Hindlimb muscle (tissue), 1 donor: ENCODE measurements around the gene NF2. TPM values are rescaled to one million over a fixed set of nuclear protein-coding genes. Genes with fewer than 3 reads are reported as not detected.

Experiments
- DNase-seq: peaks from one replicate; pipeline ENCODE4 v3.0.0-alpha.2; 2013
- polyA plus RNA-seq: library from polyadenylated mRNA; unstranded; fragments of 120-200 nt; gene quantifications from one replicate; pipeline ENCODE4 v1.2.1, GENCODE V29; 2013; ENCODE audit not compliant: insufficient read length

Gene NF2
- polyA plus RNA-seq, 1 donor, result 21.0 TPM

DNA sequence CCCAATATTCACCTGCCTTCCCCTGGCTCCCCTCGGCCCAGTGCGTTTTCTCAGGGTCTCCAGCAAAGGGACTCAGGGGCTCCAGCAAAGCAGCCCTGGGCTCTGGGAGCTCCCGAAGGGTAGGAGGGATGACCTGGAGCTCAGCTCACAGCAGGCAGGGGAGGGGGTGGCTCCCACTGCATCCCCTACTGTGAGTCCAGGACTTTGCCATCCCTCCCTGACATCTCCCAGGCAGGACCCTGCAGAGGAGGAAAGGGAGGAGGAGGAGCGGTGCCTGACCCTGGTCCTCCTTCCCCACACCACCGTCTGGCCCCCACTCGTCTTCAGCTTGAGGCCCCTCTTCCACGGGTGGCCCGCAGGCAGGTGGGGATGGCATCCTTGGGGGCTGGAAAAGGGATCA lies 121.4 kb downstream of the NF2 start:
- DNase-seq, result no peak

DNA sequence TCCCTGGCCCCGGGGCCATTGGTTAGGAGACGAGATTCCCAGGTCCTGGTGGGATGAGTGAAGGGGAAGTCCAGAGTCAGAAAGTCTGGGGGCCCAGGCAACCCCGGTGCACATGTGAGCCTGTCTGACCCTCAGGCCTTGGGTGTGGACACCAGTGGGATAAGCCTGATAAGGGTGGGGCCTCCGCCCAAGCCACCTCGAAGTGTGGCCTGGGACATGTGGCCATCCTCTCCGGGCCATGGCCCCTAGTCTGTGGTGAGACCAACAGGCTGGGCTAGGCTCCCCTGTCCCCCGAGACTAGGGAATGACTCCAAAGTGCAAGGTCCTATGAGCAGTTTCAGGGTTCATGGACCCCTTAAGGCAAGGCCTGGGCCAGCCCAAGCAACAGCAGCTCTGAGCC lies 122.7 kb downstream of the NF2 start:
- DNase-seq, result no peak

DNA sequence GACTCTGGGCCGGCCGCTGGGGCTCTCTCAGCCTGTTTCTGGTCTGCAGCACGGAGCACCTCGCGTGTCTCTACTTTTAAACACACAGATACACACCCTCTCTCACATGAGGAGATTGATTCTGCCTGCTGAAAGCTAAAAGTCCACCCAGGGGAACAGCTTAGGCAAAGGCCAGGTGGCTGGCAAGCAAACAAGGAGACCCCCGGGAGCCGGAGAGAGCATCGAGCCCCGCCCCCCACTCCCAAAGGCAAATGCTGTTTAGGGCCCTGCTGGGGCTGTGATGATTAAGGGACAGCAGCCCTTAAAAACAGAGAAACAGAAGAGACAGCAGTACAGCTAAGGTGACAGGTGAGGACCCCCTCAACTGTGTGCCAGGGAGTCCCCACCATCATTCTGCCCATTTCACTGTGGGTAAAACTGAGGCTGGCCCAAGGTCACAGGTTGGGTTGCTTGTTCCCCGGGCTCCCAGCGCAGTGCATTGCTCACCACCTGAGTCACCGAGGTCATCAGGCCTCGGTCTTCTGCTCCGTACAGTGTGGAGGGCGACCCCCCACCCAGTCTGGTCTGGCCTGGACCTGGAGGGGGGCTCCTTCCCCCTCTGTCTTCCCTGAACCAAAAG lies 123.2 kb downstream of the NF2 start:
- DNase-seq, result no peak

DNA sequence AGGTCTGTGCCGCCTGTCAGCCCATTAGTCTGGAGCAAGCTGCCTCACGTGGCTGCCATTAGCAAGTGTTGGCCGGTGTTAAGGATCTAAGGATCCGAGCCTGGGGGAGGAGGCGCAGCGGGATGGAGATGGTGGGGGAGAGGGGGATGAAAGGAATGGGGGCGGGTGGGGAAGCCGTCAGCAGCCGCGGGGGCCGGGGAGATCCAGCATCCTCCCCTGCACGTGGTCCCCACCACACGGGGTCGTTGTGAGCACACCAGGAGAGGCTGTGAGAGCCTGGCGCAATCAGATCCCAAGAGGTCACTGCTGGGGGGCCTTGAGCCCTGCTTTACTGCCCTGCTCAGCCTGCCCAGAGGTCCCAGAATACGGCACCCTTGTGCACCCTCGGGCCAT lies 123.7 kb downstream of the NF2 start:
- DNase-seq, result no peak

DNA sequence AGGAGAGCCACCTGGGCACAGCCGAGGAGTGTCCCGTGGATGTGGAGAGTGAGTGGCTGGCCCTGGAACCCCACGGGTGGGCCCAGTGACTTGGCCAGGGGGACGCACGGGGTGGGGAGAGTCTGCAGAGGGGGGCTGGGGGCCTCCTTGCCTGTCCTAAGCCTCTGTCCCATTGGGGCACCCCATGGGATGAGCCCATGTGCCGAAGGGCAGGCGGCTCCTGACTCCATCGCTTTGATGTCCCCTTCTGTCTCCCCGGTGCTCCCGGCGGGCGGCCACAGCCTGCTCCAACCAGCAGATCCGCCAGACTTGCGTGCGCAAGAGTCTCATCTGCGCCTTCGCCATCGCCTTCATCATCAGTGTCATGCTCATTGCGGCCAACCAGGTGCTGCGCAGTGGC lies 125.7 kb downstream of the NF2 start:
- no peak for DNase-seq

DNA sequence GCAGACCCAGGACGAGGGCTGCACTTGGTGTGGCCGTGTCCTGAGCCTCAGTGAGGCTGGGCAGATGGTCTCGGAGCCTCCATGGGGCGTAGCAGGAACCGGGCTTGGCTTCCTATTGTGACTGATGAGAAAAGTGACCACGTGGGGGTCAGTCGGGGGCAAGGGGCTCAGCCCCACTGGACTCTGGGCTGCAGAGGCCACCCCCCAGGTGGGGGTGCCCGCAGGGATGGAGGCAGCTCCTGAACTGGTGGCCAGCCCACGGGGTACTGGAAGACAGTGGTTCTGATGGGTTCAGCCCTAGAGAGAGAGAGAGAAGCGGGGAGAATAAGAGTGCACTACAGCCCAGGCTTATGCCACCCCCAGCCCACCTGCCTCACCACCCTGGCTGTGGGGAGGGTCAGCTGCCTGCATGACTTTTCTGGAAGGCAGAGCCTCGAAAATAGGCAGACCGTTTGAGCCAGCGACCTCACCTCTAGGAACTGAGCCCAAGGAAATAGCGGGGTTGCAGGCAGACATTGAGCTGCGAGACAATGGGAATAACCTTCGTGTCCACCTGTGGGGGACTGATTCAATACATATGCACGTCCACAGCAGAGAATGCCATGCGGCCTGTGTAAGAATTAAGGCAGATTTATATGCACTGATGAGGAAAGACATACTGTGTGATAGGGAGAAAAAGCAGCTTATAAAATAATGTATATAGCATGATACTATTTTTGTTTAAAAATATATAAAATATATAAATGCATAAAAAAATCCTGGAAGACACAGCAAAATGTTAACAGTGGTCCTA lies 127.8 kb downstream of the NF2 start:
- DNase-seq, result no peak

DNA sequence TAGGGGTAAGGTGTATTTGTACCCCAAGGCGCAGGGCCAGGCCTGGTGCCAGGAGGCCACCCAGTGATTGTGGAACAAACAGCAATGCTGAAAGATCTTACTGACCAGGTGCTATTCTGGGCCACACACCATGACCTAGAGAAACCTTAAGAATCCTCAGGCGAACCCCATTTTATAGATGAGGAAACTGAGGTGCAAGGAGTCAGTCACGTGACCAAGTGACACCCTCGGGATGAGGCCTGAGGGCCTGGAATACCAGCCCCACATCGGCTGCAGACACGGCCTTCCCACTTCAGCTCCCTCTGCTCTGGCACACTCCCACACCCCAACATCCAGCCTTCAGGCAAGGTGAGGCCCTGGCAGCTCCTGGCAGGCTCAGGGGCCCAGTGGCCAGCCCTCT lies 129.4 kb downstream of the NF2 start:
- DNase-seq, result no peak

DNA sequence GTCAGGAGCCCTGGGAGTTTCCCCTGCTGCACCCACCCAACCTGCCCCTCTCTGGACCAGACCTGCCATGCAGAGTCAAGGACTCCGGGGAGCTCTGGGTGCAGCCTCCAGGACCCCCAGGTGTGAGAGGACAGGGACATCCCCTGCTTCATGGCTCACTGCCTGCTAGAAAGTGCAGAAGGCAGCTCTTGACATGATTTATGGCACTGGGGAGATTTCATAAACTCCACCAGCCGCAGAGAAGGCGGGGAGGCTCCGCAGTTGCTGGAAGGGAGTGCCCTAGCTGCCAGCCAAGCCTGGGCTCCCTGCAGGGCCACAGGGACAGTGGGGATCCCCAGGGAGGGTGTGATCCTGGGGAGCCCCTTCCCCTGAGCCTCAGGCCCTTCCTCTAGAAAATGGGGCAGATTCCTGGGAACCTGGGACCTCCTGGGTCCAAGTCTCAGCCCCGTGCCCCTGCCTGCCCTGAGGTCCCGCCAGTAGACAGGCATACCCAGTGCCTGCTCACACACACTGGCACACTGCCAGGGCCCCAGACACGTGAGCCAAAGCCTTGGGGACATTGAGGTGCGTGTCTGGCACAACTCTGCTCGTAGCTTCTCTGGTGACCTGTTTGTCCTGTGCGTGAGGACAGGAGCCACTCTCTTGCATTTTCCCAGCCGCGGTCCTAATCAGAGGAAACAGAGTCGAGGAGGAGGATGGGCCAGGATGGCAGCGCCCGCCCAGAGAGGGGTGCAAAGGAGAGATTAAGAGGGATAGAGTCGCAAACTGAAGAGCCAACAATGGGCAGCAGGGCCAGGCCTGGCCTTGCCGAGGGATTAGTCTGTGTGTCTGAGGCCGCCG lies 130.1 kb downstream of the NF2 start:
- no peak for DNase-seq

DNA sequence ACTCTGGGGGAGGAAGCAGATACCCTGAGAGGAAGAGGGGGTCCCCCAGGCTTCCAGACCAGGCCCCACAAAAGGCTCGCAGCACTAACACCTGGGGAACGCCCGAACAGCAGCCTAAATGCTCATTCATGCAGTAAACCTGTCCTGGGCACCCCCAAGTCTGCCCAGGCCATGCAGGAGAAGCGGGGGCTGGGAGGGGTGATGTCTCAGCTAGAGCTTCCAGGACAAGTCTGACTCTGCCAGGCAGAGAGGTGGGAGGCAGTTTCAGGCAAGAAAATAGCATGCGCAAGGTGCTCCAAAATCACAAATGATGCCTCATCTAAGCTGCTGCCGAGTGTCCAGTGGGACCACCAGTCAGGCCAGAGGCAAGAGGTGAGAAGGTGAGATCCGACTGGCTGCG lies 131.0 kb downstream of the NF2 start:
- DNase-seq, result no peak

DNA sequence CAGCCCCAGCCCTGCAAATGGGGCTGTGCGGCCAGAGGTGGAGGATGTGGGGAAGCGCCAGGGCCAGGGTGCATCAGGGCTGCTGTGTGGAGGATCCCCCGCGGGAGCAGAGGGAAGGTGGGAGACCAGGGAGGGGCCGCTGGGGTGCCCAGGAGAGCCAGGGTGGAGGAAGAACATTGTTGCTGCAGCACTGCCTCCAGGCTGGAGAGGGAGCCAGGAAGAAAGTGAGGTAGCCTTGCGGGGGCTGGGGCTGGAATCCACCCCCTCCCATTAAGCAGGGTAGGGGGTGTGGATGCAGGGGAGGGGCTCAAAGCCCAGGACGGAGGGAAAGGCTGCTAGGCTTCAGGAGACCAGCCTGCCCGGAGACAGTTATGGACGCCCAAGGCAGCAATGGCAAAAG lies 131.4 kb downstream of the NF2 start:
- DNase-seq, result no peak

DNA sequence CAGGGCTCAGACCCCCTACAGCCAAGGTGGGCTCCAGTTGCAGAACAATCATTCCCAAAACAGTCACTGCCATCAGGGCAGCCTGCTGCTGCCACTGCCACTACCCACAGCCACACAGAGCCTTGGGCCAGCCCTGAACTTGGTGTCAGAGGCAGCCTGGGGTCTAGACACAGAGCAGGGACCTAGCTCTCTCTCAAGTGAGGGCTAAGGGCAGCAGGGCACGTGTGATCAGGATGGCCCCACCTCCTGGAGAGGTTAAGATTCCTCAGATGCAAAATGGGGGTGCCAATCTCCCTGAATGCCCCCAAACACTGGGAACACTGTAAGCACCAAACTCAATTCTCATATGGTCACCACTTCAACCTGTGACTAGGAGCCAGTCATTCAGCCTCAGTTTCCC lies 132.0 kb downstream of the NF2 start:
- DNase-seq, result no peak

DNA sequence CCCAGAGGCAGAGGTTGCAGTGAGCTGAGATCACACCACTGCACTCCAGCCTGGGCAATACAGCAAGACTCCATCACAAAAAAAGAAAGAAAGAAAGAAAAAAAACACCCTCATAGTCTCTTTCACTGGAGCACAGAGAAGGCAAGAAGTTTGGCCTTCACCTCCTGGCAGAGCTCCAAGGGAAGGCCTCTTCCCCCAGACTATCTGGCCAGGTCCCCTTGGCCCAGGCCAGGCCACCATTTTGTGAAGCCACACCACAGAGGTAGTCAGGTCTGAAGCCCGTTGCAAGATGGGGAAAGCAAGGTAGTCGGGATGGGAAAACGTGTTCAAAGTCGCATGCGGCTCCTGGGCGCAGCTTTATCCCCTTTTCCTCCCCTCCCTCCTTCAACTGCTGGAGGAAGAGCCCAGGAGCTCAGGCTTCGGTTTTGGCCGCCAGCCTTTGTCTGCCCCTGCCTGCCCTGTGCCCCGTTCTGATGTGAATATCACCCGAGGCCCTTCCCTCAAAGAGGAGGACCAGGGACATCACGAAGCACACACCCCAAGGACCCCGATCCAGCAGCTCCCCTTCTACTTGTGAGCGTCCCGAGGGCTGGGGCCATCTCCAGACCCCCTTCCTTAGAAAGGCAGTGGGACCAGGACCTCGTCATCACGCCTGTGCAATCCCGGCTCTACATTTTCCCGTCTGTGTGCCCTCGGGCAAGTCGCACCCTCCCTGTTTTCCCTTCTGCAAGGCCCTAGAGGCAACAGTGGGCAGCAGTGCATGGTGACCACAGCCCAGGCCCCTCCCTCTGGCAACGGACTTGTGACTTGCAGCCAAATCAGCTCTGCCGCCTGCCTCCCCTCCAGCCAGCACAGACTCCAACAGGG lies 134.1 kb downstream of the NF2 start:
- DNase-seq, result no peak

DNA sequence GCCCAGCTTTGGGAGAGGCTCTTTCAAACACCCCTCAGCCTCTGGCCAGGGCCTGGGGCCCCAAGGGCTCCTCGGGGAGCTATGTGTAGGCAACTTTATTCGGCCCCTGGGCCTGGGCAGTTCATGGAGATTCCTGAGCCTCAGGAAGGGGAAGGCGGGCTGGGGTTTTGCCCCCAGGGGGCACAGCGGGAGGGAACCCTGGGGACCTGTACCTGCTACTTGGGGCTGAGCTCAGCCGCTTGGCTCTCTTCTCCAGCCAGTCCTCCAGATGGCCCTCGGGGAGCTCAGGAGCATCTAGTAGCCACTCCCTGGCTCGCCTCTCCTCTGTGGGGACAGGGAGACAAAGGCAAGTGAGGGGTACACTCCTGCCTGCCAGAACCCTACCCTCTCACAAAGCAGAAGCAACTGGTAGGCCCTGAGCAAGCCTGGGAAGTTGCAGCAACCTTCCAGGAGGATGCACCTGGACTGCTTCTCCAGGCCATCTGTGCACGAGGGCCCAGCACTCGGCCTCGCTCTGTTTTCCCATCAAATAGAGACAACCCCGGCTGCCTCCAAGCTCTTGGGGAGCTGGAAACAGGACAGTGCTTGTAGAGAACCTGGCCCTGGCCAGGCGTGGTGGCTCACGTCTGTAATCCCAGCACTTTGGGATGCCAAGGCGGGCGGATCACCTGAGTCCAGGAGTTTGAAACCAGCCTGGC lies 134.8 kb downstream of the NF2 start:
- no peak for DNase-seq

DNA sequence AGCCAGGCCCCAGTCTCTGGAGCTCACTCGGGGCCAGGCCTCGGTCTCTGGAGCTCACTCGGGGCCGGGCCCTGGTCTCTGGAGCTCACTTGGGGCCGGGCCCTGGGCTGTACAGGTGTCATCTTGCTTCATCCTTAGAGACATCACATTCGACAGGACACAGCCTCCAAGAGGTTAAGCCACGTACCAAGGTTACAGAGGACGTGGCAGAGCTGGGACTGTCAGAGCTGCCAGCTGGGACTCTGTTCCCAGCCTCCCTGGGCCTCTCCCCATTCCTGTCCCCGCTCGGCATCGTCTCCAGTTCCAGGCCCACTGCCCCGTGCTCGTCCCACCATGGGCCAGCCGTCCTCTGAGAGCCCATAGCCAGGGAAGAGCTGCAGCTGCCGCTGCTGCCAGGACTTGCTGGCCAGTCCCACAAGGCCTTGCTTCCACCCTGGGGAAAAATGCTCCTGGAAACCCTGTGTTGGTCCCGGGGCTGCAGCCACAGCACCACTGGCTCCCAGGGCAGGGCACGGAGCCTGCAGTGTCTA lies 136.0 kb downstream of the NF2 start:
- no peak for DNase-seq

DNA sequence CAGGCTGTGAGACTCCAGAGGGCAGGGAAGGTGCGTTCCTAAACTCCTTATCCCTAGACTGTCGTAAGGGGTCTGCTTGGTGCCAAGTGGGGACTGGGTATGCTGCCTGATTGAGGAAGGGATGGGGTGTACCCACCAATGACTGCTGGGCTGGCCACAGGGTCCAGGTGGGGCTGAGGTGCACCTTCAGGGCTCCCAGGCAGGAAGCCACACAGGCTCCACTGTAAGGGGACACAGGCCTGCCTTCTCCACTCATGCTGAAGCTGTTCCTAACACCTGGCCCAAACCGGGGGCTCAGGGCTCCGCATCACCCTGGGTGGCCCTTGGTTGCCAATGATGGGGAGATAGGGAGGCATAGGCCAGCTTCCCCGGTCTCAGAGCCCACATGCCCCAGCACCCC lies 136.8 kb downstream of the NF2 start:
- DNase-seq, result no peak

DNA sequence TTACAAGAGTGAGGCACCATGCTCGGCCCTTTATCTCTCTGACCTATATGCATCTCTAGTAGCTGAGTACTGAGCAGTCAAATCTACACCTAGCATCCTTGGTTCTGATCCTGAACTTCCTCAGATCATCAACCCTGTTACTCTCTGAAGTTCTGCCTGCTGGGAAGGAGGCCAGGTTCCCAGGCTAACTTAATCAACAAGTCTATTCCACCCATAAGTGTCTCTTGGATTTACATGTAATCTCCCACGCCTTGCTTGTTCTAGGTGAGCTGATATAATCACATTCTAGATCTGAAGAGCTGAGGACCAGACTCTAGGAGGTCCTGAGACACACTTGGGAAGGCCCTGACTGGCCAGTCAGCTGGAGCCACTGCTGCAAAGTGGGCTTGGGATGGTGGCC lies 138.5 kb downstream of the NF2 start:
- no peak for DNase-seq

DNA sequence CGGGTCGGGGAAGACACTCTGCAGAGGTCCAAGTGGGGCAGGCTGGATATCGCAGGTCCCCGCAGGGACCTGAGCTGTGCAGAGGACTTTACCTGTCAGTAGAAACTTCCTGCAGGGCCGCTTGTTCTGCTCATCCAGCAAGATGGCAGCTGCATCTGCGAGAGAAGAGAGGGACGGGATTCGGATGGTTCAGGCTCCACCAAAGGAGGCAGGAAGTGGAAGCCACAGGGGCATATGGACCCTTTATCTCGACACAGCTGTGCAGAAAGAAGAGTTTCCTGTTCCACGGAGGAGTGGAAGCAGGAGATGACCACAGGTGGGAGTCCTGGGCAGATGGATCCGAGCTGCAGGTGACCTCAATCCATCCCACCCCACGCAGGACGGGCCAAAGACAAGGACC lies 138.9 kb downstream of the NF2 start:
- no peak for DNase-seq

DNA sequence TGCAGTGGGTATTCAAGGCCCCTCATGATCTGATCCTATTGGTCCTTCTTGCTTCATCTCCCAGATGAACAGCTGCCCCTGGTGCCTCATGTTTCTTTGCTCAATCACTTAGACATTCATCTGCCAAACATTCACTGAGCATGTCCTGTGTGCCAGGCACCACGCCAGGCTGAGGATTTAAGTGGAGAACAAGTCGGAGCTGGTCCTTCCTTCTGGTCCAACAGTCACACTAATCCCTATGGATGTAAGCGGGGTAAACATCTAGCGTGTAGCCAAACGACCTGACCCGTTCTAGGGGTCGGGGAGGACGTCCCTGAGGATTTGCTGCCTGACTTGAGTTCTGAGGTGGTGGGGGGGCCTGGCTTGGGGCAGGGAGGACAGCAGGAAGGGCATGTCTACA lies 141.5 kb downstream of the NF2 start:
- DNase-seq, result peak; percentile 76

DNA sequence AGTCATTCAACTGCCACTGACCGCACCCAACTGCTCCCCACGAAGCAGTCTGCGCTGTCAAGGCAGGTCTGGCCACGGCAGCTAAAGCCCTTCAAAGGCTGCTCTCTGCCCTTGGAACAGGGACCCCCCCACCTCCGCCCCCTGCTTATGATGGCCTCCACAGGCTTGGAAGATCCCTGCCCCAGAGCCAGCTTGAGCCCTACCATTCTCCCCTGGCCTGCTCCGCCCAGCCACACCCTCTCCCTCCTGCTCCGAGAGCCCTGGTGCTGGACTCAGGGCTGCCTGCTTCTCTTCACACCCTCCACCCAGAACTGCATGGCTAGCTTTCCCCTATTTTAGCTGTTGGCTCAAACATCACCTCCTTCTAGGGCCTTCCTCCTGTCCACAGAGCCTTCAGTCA lies 144.4 kb downstream of the NF2 start:
- no peak for DNase-seq
